Colonic mucosa (tissue), 4 donors: Measurements from ENCODE around the gene PALD1. TPM values are rescaled to one million over a fixed set of nuclear protein-coding genes. Genes with fewer than 3 reads are reported as not detected.
"Not testable (repeated sequence)": the region's sequence is repeated elsewhere in the genome, so short reads cannot be mapped to it uniquely, and the experiment has no call there.

Source experiments
- DNase-seq: peaks from one replicate; pipeline ENCODE4 v3.0.0-alpha.2; 2020
- H3K27ac ChIP-seq: fragments of 200-600 bp; one replicate; pipeline ENCODE4 v1.8.0; 2021
- H3K27me3 ChIP-seq: fragments of 200-600 bp; one replicate; pipeline ENCODE4 v1.8.0; 2021
- H3K36me3 ChIP-seq: fragments of 200-600 bp; one replicate; pipeline ENCODE4 v1.8.0; 2021
- H3K4me1 ChIP-seq: fragments of 200-600 bp; one replicate; pipeline ENCODE4 v1.8.0; 2021; ENCODE audit warnings: mild to moderate bottlenecking
- H3K4me3 ChIP-seq: fragments of 200-600 bp; one replicate; pipeline ENCODE4 v1.8.0; 2021
- H3K9ac ChIP-seq, 2 donors: one replicate each; pipeline ENCODE4 v1.7.0; 2013; ENCODE audit warnings: control low read depth in 2 of 2, low read depth in 2 of 2, low read length in 2 of 2
- H3K9me3 ChIP-seq: fragments of 200-600 bp; one replicate; pipeline ENCODE4 v1.8.0; 2021
- CTCF ChIP-seq: fragments of 200-600 bp; IDR thresholded peaks from one replicate; pipeline ENCODE4 v1.8.0; 2022; ENCODE audit warnings: antibody characterized with exemption, mild to moderate bottlenecking
- intact Hi-C: fragments of 100-400 bp; cut with DNase I; formaldehyde crosslinking; loops from one replicate; pipeline ENCODE4 v1.14.1; 2022
- total RNA-seq, 2 donors: library from RNA; stranded (reverse); fragmentation: NEBNext Ultra II Directional in 1 of 2; extraction: Animal tissue kit (Norgen Biotek cat#: 25700) in 1 of 2; gene quantifications; one replicate each; pipeline ENCODE4 v1.2.1, GENCODE V29; 2021
- donor health status: healthy.
- donor health status: DM: no; HTN: no; CAD: no.
- donor health status: DM: no; HTN: no; CAD: no.

The PALD1 gene
- total RNA-seq, 2 donors from 2014 or later: 1.3 to 2.5 TPM

DNA sequence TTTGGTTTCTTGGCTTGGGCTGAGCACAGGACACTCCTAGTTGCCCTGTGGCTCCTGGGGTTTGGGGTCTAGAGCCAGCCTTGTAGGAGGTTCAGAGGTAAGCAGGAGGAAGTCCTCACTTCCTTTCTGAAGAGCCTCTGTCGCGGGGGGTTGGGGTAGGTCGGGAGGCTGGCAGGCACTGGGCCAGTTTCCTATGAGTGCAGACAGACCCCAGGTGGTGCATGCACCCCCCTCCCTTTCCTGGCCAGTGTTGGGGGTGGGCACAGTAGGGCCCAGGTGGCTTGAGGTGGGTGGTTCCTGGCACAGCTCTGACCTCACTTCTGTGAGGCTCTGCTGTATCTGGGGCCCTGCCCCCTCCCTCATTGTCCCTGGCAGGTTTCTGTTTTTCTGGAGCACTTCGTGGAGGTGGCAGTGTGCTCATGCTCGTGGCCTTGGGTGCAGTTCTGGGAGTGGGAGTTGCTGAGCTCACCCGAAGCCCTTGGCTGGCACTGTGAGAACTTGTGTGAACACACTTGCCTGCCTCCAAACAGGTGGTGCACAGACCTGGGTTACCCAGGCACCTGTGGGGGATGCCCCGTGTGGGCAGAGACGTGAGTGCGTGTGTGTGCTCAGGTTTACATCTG is 1.8 kb downstream of the PALD1 start:
- Histone ChIP-seq H3K27me3 (no peaks in the 10 kb centered on the region), H3K36me3 (no peaks in the 10 kb centered on the region), H3K9me3 (no peaks in the 10 kb centered on the region), H3K4me1 (peaks cover 11% of the 10 kb centered on the region), H3K4me3 (peak overlapping the region; percentile 5), H3K9ac (peak overlapping the region in 1 of 2 donors; percentile 54), H3K27ac (no peak overlapping the region)
- TF ChIP-seq CTCF: no peak
- intact Hi-C loops: no loop called here
- no peak for DNase-seq

GRCh38 chr10:70481105-70481504 is 2.5 kb downstream of the PALD1 start:
- no peaks in the 10 kb centered on the region for H3K9me3 ChIP-seq
- H3K27me3 ChIP-seq: no peaks in the 10 kb centered on the region
- H3K4me1 ChIP-seq: peaks cover 11% of the 10 kb centered on the region
- H3K9ac ChIP-seq: no peak overlapping the region
- H3K4me3 ChIP-seq: no peak overlapping the region
- H3K27ac ChIP-seq: no peak overlapping the region
- intact Hi-C loops: no loop called here
- no peaks in the 10 kb centered on the region for H3K36me3 ChIP-seq
- no peak for DNase-seq
- no peak for TF ChIP-seq CTCF

GRCh38 chr10:70481831-70482530 is 3.4 kb downstream of the PALD1 start:
- no peaks in the 10 kb centered on the region for H3K9me3 ChIP-seq
- H3K27ac ChIP-seq: no peak overlapping the region
- peaks cover 11% of the 10 kb centered on the region for H3K4me1 ChIP-seq
- no peak overlapping the region for H3K4me3 ChIP-seq
- no peaks in the 10 kb centered on the region for H3K36me3 ChIP-seq
- intact Hi-C loops: no loop called here
- TF ChIP-seq CTCF: no peak
- no peak for DNase-seq
- no peaks in the 10 kb centered on the region for H3K27me3 ChIP-seq
- peak overlapping the region in 1 of 2 donors; percentile 12 for H3K9ac ChIP-seq

DNA sequence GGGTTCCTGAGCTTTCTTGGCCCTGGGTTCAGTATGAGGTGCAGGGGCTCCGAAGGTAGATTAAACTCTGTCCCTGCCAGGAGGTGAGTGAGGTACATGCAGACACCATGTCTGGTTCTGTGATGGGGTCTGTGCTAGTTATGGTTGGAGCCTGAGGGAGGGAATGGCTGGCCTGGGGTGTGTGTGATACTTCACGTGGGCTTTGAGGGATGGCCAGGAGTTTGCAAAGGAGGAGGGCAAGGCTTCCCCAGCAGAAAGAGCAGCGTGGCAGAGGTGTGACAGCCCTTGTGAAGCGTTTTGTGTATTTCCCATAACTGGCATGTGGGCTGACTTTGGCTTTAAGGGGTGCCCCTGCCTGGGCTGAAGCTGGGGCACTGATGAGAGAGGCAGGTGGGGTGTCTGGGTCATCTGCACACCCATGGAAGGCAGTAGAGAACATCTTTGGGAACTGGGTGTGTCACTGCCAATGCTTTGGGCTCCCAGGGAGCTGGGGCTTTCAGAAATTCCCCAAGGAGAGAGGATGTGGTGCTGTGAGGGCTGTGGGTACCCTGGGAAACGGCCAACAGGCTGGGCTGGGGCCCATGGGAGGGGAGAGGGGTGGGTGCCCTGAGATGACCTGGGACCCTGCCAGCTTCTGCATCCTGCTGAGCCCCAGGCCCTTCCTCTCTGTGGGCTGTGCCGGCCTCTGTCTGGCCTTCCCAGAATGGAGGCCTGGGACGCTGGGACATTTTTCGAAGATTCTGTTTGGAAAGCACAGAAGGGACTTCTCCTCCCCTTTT is 4.6 kb downstream of the PALD1 start:
- Histone ChIP-seq H3K9ac (no peak overlapping the region), H3K36me3 (no peaks in the 10 kb centered on the region), H3K27ac (no peak overlapping the region), H3K4me1 (peaks cover 7% of the 10 kb centered on the region), H3K9me3 (no peaks in the 10 kb centered on the region), H3K27me3 (no peaks in the 10 kb centered on the region), H3K4me3 (no peak overlapping the region)
- intact Hi-C loops: no loop called here
- no peak for DNase-seq
- no peak for TF ChIP-seq CTCF

- H3K27ac ChIP-seq, H3K27me3 ChIP-seq, intact Hi-C loops, DNase-seq, H3K4me3 ChIP-seq, H3K4me1 ChIP-seq, H3K36me3 ChIP-seq, H3K9ac ChIP-seq, H3K9me3 ChIP-seq: not testable (repeated sequence)
These were observed 5.3 kb downstream of the PALD1 start for GRCh38 chr10:70483872-70484271.
